GM19025 (cell line): ENCODE results near the gene RHOD.

Source experiments
- ATAC-seq: cut with Tn5 transposase; IDR thresholded peaks from one replicate; pipeline ENCODE4 v1.9.1; 2021; ENCODE audit warnings: mild to moderate bottlenecking, low read depth, moderate library complexity; ENCODE audit not compliant: unreplicated experiment

Gene RHOD

DNA sequence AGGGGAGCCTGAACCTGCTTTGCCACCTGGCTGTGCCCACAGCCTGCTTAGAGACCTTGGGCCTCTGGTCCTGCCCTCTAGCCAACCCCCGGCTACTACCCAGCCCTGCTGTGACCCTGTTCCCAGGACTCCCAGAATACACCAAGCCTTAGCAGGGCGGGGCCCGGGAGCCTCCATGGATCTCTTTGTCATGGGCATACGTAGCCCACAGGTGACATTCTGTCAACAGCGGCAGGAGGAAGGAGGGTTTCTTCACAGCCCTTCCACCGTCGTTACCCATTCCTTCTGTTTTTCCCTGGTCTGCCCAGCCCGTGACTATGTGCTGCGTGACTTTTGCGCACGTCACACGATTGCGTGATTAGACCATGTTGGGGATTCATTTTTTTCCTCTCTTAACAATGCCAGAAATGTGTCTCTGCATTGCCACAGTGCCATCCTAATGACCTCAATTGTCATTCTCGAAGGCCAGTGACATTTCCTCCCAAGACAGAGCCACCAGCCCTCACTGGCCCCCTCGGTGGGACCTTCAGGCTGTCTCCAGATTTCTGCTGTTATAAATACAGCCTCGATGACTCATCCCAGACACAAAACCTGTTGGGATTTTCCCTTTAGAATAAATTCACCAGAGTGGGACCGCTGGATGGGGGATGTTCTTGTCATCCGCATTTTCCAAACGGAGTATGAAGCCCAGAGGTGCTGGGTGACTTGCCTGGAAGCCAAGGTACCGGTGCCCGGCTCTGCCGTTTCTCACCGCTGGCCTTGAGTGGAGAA is 24.7 kb upstream of the RHOD start:
- ATAC-seq, result no peak

DNA sequence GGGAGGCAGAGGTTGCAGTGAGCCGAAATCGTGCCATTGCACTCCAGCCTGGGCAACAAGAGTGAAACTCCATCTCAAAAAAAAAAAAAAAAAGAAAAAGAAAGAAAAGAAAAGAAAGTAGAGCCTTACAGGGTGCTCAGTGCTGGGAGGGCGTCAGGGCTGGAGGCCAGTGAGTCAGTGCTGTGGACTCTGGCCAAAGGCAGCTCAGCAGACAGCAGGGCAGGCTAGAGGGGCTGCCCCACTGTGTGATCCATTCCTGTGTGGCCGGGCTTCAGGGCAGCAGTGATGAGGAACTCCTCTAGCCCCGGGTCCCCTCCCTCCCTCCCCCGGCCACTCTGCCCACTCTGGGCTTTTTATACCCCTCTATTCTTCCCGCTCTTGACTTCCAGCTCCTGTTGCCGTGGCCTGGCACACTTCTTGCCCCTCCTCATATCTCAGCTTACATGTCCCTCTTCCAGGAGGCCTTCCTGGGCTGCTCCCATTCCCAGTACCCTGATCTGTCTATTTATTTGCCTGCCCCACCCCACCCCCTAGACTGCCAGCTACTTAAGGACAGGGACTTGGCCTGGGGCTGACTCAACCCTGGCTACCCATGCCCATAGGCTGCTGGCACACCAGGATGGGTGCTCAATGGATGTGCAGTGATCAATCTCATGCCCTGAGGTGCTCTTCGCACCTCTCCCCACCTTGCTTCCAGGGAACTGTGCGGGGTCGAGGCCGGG is 23.7 kb upstream of the RHOD start:
- no peak for ATAC-seq

GRCh38 chr11:67033661-67034166 is 22.9 kb upstream of the RHOD start:
- ATAC-seq, result no peak

DNA sequence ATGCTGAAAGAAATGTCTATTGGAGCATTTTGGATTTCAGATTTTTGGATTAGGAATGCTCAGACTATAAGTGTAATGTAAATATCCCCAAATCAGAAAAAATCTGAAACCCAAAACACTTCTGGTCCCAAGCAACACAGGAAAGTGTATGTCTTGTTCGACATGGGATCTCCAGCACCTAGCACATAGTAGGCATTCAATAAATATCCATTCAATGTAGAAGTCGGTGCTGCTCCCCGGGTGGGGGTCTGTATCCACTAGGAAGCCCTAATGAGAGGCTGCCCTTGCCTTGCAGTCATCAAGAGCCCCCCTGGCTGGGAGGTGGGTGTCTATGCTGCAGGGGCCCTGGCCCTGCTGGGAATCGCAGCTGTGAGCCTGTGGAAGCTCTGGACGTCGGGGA is 22.3 kb upstream of the RHOD start:
- ATAC-seq, result no peak

GRCh38 chr11:67040147-67040546 is 16.5 kb upstream of the RHOD start:
- no peak for ATAC-seq

GRCh38 chr11:67041602-67042001 is 15.0 kb upstream of the RHOD start:
- no peak for ATAC-seq

DNA sequence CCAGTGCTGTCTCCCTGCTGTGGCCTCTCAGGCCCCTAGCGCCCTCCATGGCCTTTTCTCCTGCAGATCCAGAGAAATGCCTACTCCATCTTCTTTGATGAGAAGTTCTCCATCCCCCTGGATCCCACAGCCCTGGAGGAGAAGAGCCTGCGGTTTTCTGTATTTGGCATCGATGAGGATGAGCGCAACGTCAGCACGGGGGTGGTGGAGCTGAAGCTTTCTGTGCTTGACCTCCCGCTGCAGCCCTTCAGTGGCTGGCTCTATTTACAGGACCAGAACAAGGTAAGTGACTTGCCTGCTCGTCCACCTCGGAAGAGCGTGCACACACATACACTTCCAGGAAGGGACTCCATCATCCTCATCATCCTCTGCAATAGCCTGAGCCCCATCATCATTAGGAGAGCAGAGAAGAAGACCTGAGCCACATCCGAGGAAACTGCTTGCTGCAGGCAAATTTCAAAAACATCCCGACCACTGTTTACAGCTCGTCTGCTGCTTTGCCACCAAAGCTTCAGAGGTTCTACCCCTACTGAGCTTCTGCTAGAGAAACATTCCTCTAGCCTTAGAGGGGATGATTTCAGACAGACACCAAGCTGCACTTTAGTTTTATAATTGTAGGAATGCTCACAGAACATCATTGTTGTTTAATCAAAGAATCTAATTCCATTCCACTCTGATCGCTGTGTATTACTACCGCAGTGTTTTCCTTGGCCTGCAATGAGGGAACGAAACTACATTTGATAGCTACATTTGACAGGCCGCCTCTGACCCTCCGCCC is 12.9 kb upstream of the RHOD start:
- no peak for ATAC-seq

DNA sequence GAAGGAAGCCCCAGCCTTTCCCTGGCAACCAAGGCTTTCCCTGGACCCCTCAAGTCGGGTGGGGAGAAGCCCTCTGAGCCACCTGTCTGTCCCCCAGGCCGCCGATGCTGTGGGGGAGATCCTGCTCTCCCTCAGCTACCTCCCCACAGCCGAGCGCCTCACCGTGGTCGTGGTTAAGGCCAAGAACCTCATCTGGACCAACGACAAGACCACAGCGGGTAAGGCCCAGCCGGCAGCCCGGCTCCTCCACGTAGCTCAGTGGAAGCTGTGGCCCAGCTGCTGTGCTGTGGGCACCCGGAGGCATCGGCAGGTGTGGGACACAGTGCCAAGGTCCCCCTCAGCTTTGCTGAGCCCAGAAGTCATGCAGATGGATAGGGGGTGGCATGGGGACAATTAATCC is 12.2 kb upstream of the RHOD start:
- ATAC-seq, result no peak

DNA sequence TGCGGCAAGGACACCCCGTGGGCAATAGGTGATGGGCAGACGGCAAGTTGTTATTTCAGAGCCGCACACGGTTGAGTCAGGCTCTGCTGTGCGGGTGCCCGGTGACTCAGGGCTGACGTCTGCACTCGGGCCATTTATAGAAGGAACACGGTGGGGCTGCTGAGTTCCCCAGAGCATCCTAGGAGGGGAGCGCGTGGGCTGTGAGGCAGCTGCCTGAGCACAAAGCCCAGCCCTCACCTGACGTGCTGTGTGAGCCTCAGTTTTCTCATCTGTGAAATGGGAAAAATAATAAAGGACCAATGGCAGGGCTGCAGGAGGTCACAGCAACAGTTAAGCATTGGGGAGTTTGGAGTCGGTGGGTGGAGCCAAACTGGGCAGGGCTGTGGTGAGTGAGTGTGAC is 11.3 kb upstream of the RHOD start:
- no peak for ATAC-seq

GRCh38 chr11:67048515-67049130 is 8.0 kb upstream of the RHOD start:
- no peak for ATAC-seq

DNA sequence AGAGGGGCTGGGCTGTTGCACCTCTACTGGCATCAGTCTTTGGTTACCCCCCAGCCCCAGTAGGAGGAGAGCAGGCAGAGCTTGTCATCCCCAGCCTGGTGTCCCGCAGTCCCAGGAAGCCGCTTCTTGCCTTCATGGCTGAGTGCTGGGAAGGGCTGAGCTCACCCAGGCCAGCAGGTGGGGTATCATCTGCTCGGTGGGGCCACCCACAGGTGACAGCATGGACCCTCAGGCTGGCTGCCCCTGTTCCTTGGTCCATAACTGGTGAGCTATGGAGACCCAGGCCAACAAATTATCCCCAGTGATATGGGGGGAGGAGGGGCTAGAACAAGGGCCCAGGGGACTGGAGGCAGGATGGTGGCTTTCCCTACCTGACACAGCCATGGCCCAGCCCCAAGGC is 6.5 kb upstream of the RHOD start:
- ATAC-seq, result no peak

GRCh38 chr11:67051180-67051893 is 5.3 kb upstream of the RHOD start:
- ATAC-seq, result no peak

GRCh38 chr11:67051945-67052488 is 4.6 kb upstream of the RHOD start:
- no peak for ATAC-seq

DNA sequence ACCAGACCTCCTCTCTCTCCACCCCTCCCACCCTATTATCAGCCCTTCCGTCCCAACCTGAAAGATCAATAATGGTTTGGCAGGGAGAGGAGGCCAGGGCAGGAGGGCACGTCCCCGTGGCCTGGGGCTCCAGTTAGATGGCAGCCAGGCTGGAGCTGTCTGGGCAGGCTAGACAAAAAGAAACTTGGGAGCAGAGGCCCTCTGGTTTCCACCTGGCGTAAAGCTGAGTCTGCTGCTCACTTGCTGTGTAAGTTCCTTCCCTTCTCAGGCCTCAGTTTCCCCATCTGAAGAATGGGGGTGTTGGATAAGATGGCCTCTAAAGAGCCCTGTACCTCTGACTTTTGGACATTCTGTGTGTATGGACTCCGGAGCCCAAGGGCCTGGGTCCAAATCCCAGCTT is 3.8 kb upstream of the RHOD start:
- no peak for ATAC-seq

- ATAC-seq, result no peak
These were observed 2.7 kb upstream of the RHOD start for GRCh38 chr11:67053896-67054329.

GRCh38 chr11:67054346-67054835 is 2.3 kb upstream of the RHOD start:
- ATAC-seq, result no peak

DNA sequence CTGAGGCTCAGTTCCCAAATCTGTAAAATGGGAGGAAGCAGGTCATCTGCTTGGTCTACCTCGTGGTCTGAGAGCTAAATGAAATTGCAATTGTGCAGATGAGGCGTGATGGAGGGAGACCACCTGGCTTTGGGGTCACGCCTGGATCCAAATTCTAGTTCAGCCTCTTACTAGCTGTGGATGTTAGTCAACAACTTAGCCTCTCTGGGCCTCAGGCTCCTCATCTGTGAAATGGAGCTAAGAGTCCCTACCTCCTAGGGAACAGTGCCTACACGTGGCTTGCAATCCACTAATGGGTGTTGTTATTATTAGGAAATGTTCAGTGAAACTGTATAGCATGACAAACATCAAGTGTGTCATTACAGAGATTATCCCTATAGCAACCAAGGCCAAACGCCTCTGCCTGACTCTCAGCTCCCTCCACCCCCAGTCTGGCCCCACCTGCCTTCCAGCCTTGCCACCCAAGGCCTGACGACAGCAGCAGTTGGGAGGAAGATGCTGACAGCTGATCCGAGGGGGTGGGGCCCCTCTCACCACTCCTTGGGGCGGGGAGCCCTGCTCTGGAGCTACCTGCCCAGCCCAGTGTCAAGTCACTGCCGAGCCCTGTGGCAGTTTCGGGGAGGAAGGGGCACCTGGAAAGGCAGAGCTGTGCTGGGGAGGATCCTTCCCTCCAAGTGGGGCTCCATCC is 1.7 kb upstream of the RHOD start:
- ATAC-seq, result no peak

GRCh38 chr11:67055812-67056211 is 835 bp upstream of the RHOD start:
- no peak for ATAC-seq

GRCh38 chr11:67057205-67057672 is 592 bp downstream of the RHOD start:
- no peak for ATAC-seq
